Psoas muscle (tissue), 8 donors: ENCODE results near the gene ZC3H12C. TPM values are rescaled to one million over a fixed set of nuclear protein-coding genes. Genes with fewer than 3 reads are reported as not detected.

Experiments
- ATAC-seq, 4 donors: fragments of 200-7000 bp; cut with Tn5 transposase; one replicate each; pipeline ENCODE4 v1.9.1; 2020; ENCODE audit warnings: moderate library complexity in 3 of 4, mild to moderate bottlenecking in 2 of 4
- DNase-seq, 2 donors: peaks; one replicate each; pipeline ENCODE4 v3.0.0-alpha.2; 2020
- H3K27ac ChIP-seq: fragments of 200-600 bp; one replicate; pipeline ENCODE4 v1.8.0; 2022
- H3K27me3 ChIP-seq, 3 donors: fragments of 200-600 bp in 1 of 3; one replicate each; pipeline versions ENCODE4 v1.6.1 to v1.8.0; 2013 to 2022; ENCODE audit warnings: low read length in 2 of 3, mild to moderate bottlenecking in 2 of 3, moderate library complexity in 1 of 3; ENCODE audit not compliant: insufficient read depth in 3 of 3
- H3K36me3 ChIP-seq, 2 donors: fragments of 200-600 bp in 1 of 2; one replicate each; pipeline versions ENCODE4 v1.6.1 to v1.8.0; 2013 to 2022; ENCODE audit warnings: low read depth in 1 of 2, mild to moderate bottlenecking in 1 of 2, moderate library complexity in 1 of 2; ENCODE audit not compliant: insufficient read depth in 1 of 2
- H3K4me1 ChIP-seq: fragments of 200-600 bp; one replicate; pipeline ENCODE4 v1.8.0; 2022
- H3K4me3 ChIP-seq: fragments of 200-600 bp; one replicate; pipeline ENCODE4 v1.8.0; 2022; ENCODE audit warnings: mild to moderate bottlenecking
- H3K9me3 ChIP-seq: fragments of 200-600 bp; one replicate; pipeline ENCODE4 v1.8.0; 2022
- WGBS, 3 donors: extraction: QIAGEN DNeasy Blood & Tissue Kit; methylation state at CpG; one replicate each; pipeline versions ENCODE4 v1.1.6 to v1.1.7; 2013; 5-methylcytosine and 5-hydroxymethylcytosine counted together
- intact Hi-C, 2 donors: fragments of 100-400 bp; cut with DNase I; formaldehyde crosslinking; loops; one replicate each; pipeline versions ENCODE4 v1.11.0 to v1.14.2; 2022
- polyA plus RNA-seq, 3 donors: library from polyadenylated mRNA; stranded (reverse); fragments of 200-250 nt; gene quantifications; one replicate each; pipeline ENCODE4 v1.2.3, GENCODE V29; 2013
- total RNA-seq, 4 donors: library from RNA; stranded (reverse); fragmentation: NEBNext Ultra II Directional in 2 of 4; extraction: Animal tissue kit (Norgen Biotek cat#: 25700) in 2 of 4; gene quantifications; one replicate each; pipeline versions ENCODE4 v1.2.1 to v1.2.4, GENCODE V29; 2021 to 2023
- TF ChIP-seq, protein P1 (sequence below): fragments of 200-600 bp; IDR thresholded peaks from one replicate; pipeline ENCODE4 v1.8.0; 2022; ENCODE audit warnings: antibody characterized with exemption
- donor health status: healthy with polysubstance abuse.
- donor health status: DM: no; HTN: no; CAD: no; lungs with moderate emphysema.
- donor health status: Bipolar disorder and iron deficiency.
- donor health status: healthy.
- donor health status: DM: yes; HTN: yes; CAD: no.
- donor health status: DM: no; HTN: no; CAD: no.
- donor health status: DM: no; HTN: no; CAD: no.
- donor health status: DM: yes; HTN: yes; CAD: no.

ZC3H12C gene
- total and polyA plus RNA-seq, 7 donors = 2.3 to 27.4 (median 17.5) TPM

GRCh38 chr11:110182886-110183285 lies 89.7 kb downstream of the ZC3H12C start:
- WGBS, 3 donors = 85 to 93% (median 89%) methylated on average over 5 of the region's 5 CpGs
- H3K36me3 ChIP-seq = no peaks in the 10 kb centered on the region
- no peak overlapping the region for H3K27ac ChIP-seq
- no peak overlapping the region for H3K4me3 ChIP-seq
- TF ChIP-seq, protein P1, sequence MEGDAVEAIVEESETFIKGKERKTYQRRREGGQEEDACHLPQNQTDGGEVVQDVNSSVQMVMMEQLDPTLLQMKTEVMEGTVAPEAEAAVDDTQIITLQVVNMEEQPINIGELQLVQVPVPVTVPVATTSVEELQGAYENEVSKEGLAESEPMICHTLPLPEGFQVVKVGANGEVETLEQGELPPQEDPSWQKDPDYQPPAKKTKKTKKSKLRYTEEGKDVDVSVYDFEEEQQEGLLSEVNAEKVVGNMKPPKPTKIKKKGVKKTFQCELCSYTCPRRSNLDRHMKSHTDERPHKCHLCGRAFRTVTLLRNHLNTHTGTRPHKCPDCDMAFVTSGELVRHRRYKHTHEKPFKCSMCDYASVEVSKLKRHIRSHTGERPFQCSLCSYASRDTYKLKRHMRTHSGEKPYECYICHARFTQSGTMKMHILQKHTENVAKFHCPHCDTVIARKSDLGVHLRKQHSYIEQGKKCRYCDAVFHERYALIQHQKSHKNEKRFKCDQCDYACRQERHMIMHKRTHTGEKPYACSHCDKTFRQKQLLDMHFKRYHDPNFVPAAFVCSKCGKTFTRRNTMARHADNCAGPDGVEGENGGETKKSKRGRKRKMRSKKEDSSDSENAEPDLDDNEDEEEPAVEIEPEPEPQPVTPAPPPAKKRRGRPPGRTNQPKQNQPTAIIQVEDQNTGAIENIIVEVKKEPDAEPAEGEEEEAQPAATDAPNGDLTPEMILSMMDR = no peak
- ATAC-seq (no peak), DNase-seq (no peak)
- no peaks in the 10 kb centered on the region for H3K27me3 ChIP-seq
- no peaks in the 10 kb centered on the region for H3K9me3 ChIP-seq
- no peaks in the 10 kb centered on the region for H3K4me1 ChIP-seq
- intact Hi-C loops = loop anchor here in 1 of 2 donors (10.0 kb wide), 1 partner anchor 228 kb away; no protein-coding TSS in a partner anchor

DNA sequence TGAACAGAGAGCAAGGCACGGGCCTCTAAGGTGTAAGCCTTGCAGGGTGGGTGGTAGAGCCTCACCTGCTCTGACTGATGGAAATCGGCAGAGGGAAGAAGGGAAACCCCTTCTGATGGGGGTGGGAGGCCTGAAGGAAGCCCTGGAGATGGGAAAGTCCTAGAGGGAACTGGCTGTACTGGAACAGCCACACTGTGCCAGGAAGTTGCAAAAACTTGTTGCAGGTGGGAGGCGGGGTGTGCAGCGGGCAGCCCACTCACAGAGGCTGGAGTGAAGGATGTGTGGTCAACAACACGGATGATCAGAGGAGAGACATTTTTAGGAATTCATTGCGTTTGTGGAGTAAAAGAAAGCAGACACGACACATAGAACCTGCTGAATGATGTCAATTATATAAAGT lies 91.3 kb downstream of the ZC3H12C start:
- Histone ChIP-seq H3K27ac (no peak overlapping the region), H3K4me3 (no peak overlapping the region), H3K9me3 (no peaks in the 10 kb centered on the region), H3K36me3 (no peaks in the 10 kb centered on the region), H3K27me3 (no peaks in the 10 kb centered on the region), H3K4me1 (no peaks in the 10 kb centered on the region)
- ATAC-seq = peak in 1 of 4 donors; percentile 33
- DNase-seq = no peak
- TF ChIP-seq, protein P1 = no peak
- intact Hi-C loops = loop anchor here in 1 of 2 donors (10.0 kb wide), 1 partner anchor 230 kb away; no protein-coding TSS in a partner anchor
- 81 to 84% (median 83%) methylated on average over 7 of the region's 7 CpGs for WGBS, 3 donors

GRCh38 chr11:110185121-110185591 lies 92.0 kb downstream of the ZC3H12C start:
- no peaks in the 10 kb centered on the region for H3K27me3 ChIP-seq
- H3K27ac ChIP-seq = no peak overlapping the region
- peak in 3 of 4 donors; percentile 37 to 48 (median 44) for ATAC-seq
- intact Hi-C loops = loop anchor here in 1 of 2 donors (10.0 kb wide), 1 partner anchor 230 kb away; no protein-coding TSS in a partner anchor
- H3K9me3 ChIP-seq = no peaks in the 10 kb centered on the region
- no peak overlapping the region for H3K4me3 ChIP-seq
- 73 to 89% (median 83%) methylated on average over 3 of the region's 3 CpGs for WGBS, 3 donors
- H3K36me3 ChIP-seq = no peaks in the 10 kb centered on the region
- no peaks in the 10 kb centered on the region for H3K4me1 ChIP-seq
- TF ChIP-seq, protein P1 = no peak
- DNase-seq = no peak

DNA sequence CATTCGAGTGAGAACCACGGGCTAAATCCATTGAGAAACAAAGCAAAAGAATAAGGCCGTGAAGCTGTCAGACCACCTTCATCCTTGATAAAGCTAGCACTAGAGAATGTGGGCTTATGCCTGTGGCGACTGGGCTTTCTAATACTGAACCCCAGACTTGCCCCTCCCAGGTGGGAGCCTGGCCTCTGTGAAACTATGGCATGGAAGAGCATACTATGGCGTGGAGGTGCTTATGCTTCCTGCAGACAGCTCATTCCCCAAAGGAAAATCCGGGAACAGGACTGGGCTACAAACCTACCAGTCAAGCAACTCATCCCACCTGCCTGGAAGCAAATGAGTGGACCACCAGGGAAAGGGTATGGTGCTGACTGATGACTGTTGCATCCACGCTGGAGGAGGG lies 92.4 kb downstream of the ZC3H12C start:
- Histone ChIP-seq H3K9me3 (no peaks in the 10 kb centered on the region), H3K4me3 (no peak overlapping the region), H3K36me3 (no peaks in the 10 kb centered on the region), H3K4me1 (no peaks in the 10 kb centered on the region), H3K27ac (no peak overlapping the region), H3K27me3 (no peaks in the 10 kb centered on the region)
- ATAC-seq (no peak), DNase-seq (no peak)
- WGBS, 3 donors = 81 to 85% (median 82%) methylated on average over 7 of the region's 7 CpGs
- intact Hi-C loops = loop anchor here in 1 of 2 donors (10.0 kb wide), 1 partner anchor 231 kb away; no protein-coding TSS in a partner anchor
- TF ChIP-seq, protein P1 = no peak

- ATAC-seq = no peak
- intact Hi-C loops = loop anchor here in 1 of 2 donors (10.0 kb wide), 1 partner anchor 232 kb away; no protein-coding TSS in a partner anchor
- Histone ChIP-seq H3K4me1 (no peaks in the 10 kb centered on the region), H3K4me3 (no peak overlapping the region), H3K36me3 (no peaks in the 10 kb centered on the region), H3K27ac (no peak overlapping the region), H3K9me3 (no peaks in the 10 kb centered on the region), H3K27me3 (no peaks in the 10 kb centered on the region)
- no peak for DNase-seq
- WGBS, 3 donors = 88 to 93% (median 93%) methylated on average over 5 of the region's 5 CpGs
- TF ChIP-seq, protein P1 = no peak
Measured at GRCh38 chr11:110186456-110186855, 93.3 kb downstream of the ZC3H12C start.
